Sigmoid colon (tissue), 7 donors: ENCODE data around the gene ATPAF1. TPM values are rescaled to one million over a fixed set of nuclear protein-coding genes. Genes with fewer than 3 reads are reported as not detected.

Source experiments
- DNase-seq: peaks from one replicate; pipeline ENCODE4 v3.0.0-alpha.2; 2019
- H3K27ac ChIP-seq, 4 donors: fragments of 200-600 bp; sonication (generic); one replicate each; pipeline ENCODE4 v1.5.1; 2016 to 2019; ENCODE audit warnings: mild to moderate bottlenecking in 1 of 4
- H3K27me3 ChIP-seq, 3 donors: fragments of 200-600 bp; sonication (generic); one replicate each; pipeline ENCODE4 v1.5.1; 2019; ENCODE audit warnings: mild to moderate bottlenecking in 1 of 3
- H3K36me3 ChIP-seq, 4 donors: fragments of 200-600 bp; sonication (generic); one replicate each; pipeline ENCODE4 v1.5.1; 2016 to 2019
- H3K4me1 ChIP-seq, 4 donors: fragments of 200-600 bp; sonication (generic); one replicate each; pipeline ENCODE4 v1.5.1; 2017 to 2019
- H3K4me3 ChIP-seq, 4 donors: fragments of 200-600 bp; sonication (generic); one replicate each; pipeline ENCODE4 v1.5.1; 2017 to 2019; ENCODE audit warnings: mild to moderate bottlenecking in 2 of 4, moderate library complexity in 1 of 4
- H3K9me3 ChIP-seq, 4 donors: fragments of 200-600 bp in 3 of 4; sonication (generic) in 3 of 4; one replicate each; pipeline versions ENCODE4 v1.5.1 to v1.6.1; 2013 to 2019
- CTCF ChIP-seq, 4 experiments: fragments of 450-650 bp in 3 of 4; fragments of 200-600 bp in 1 of 4; IDR thresholded peaks; one replicate each; pipeline ENCODE4 v1.5.1; 2016 to 2019; ENCODE audit warnings: antibody characterized with exemption in 4 of 4, mild to moderate bottlenecking in 3 of 4, moderate library complexity in 2 of 4
- EP300 ChIP-seq, 4 donors: sonication (generic); formaldehyde crosslinking; IDR thresholded peaks; one replicate each; pipeline ENCODE4 v1.6.1; 2017; ENCODE audit warnings: antibody characterized with exemption in 4 of 4
- POLR2A ChIP-seq, 2 donors: fragments of 450-650 bp; IDR thresholded peaks; one replicate each; pipeline ENCODE4 v1.6.1; 2016; ENCODE audit warnings: antibody characterized with exemption in 2 of 2, mild to moderate bottlenecking in 2 of 2, moderate library complexity in 2 of 2
- POLR2AphosphoS5 ChIP-seq, 4 donors: sonication (generic); formaldehyde crosslinking; IDR thresholded peaks; one replicate each; pipeline ENCODE4 v1.6.1; 2017; ENCODE audit warnings: antibody characterized with exemption in 4 of 4
- whole genome bisulfite sequencing, 2 donors: extraction: QIAGEN DNeasy Blood & Tissue Kit; methylation state at CpG; one replicate each; pipeline ENCODE4 v1.1.7; 2013; 5-methylcytosine and 5-hydroxymethylcytosine counted together
- intact Hi-C: fragments of 100-400 bp; cut with DNase I; formaldehyde crosslinking; loops from one replicate; pipeline ENCODE4 v1.15.1; 2023
- polyA plus RNA-seq, 3 donors: library from polyadenylated mRNA; stranded (reverse); fragments of 200-250 nt; gene quantifications; one replicate each; pipeline ENCODE4 v1.2.3, GENCODE V29; 2013
- total RNA-seq, 4 donors: library from RNA; depleted of rRNA; stranded (reverse); fragments of >200 nt; gene quantifications; one replicate each; pipeline ENCODE4 v1.1.0, GENCODE V29; 2016
- donor health status: healthy with polysubstance abuse.
- donor health status: Bipolar disorder and iron deficiency.
- donor health status: healthy.

The ATPAF1 gene
- total and polyA plus RNA-seq, 7 donors: 35.2 to 82.8 (median 61.0) TPM

- Histone ChIP-seq H3K36me3 (peaks cover 0 to 42% (median 9%) of the 10 kb centered on the region in 4 donors), H3K4me3 (no peak overlapping the region), H3K27ac (no peak overlapping the region), H3K4me1 (peaks cover 0 to 30% (median 27%) of the 10 kb centered on the region in 4 donors), H3K27me3 (no peaks in the 10 kb centered on the region), H3K9me3 (peaks cover 0 to 5% (median 0%) of the 10 kb centered on the region in 4 donors)
- DNase-seq: no peak
- TF ChIP-seq EP300 (IDR thresholded peaks at IDR 0.05): no peak
- TF ChIP-seq POLR2AphosphoS5 (IDR thresholded peaks at IDR 0.05): no peak
- no peak for TF ChIP-seq POLR2A (IDR thresholded peaks at IDR 0.05)
- TF ChIP-seq CTCF (IDR thresholded peaks at IDR 0.05): no peak
- intact Hi-C loops: no loop called here
- WGBS, 2 donors: 96 to 97% methylated on average over 4 of the region's 4 CpGs
These were observed 22.3 kb downstream of the ATPAF1 start for GRCh38 chr1:46645815-46646214.

- H3K36me3 ChIP-seq: peaks cover 0 to 18% (median 0%) of the 10 kb centered on the region in 4 donors
- H3K4me1 ChIP-seq: peaks cover 0 to 39% (median 27%) of the 10 kb centered on the region in 4 donors
- H3K4me3 ChIP-seq: no peak overlapping the region
- TF ChIP-seq CTCF (IDR thresholded peaks at IDR 0.05) (no peak), EP300 (IDR thresholded peaks at IDR 0.05) (peak in 2 of 4 donors; percentile 47 to 52), POLR2AphosphoS5 (IDR thresholded peaks at IDR 0.05) (peak; percentile 40 to 78 (median 59))
- H3K27me3 ChIP-seq: no peaks in the 10 kb centered on the region
- peak; percentile 73 for DNase-seq
- no peaks in the 10 kb centered on the region for H3K9me3 ChIP-seq
- H3K27ac ChIP-seq: peak overlapping the region; percentile 30 to 64 (median 57)
- intact Hi-C loops: no loop called here
These were observed 24.8 kb downstream of the ATPAF1 start for GRCh38 chr1:46643368-46643775.

GRCh38 chr1:46642115-46642680, 26.0 kb downstream of the ATPAF1 start:
- peaks cover 0 to 48% (median 36%) of the 10 kb centered on the region in 4 donors for H3K4me1 ChIP-seq
- peak overlapping the region in 3 of 4 donors; percentile 30 to 64 (median 62) for H3K27ac ChIP-seq
- DNase-seq: no peak
- H3K9me3 ChIP-seq: no peaks in the 10 kb centered on the region
- intact Hi-C loops: no loop called here
- no peak overlapping the region for H3K4me3 ChIP-seq
- H3K27me3 ChIP-seq: no peaks in the 10 kb centered on the region
- peaks cover 0 to 14% (median 0%) of the 10 kb centered on the region in 4 donors for H3K36me3 ChIP-seq
- no peak for TF ChIP-seq EP300 (IDR thresholded peaks at IDR 0.05)
- no peak for TF ChIP-seq POLR2AphosphoS5 (IDR thresholded peaks at IDR 0.05)
- no peak for TF ChIP-seq CTCF (IDR thresholded peaks at IDR 0.05)
- TF ChIP-seq POLR2A (IDR thresholded peaks at IDR 0.05): no peak

- intact Hi-C loops: no loop called here
- DNase-seq: no peak
- no peak overlapping the region for H3K4me3 ChIP-seq
- TF ChIP-seq POLR2A (IDR thresholded peaks at IDR 0.05) (no peak), CTCF (IDR thresholded peaks at IDR 0.05) (no peak)
- H3K36me3 ChIP-seq: peaks cover 0 to 29% (median 5%) of the 10 kb centered on the region in 4 donors
- H3K27me3 ChIP-seq: no peaks in the 10 kb centered on the region
- H3K4me1 ChIP-seq: peaks cover 0 to 45% (median 36%) of the 10 kb centered on the region in 4 donors
- no peaks in the 10 kb centered on the region for H3K9me3 ChIP-seq
- WGBS, 2 donors: 85 to 90% methylated on average over 1 of the region's 1 CpG
- no peak overlapping the region for H3K27ac ChIP-seq
These were observed 28.6 kb downstream of the ATPAF1 start for GRCh38 chr1:46639547-46639946.

GRCh38 chr1:46638921-46639320, 29.2 kb downstream of the ATPAF1 start:
- peaks cover 0 to 35% (median 8%) of the 10 kb centered on the region in 4 donors for H3K36me3 ChIP-seq
- H3K27me3 ChIP-seq: no peaks in the 10 kb centered on the region
- no peak for DNase-seq
- TF ChIP-seq EP300 (IDR thresholded peaks at IDR 0.05): no peak
- TF ChIP-seq POLR2A (IDR thresholded peaks at IDR 0.05): no peak
- no peak for TF ChIP-seq CTCF (IDR thresholded peaks at IDR 0.05)
- no peak for TF ChIP-seq POLR2AphosphoS5 (IDR thresholded peaks at IDR 0.05)
- H3K27ac ChIP-seq: peak overlapping the region in 2 of 4 donors; percentile 12 to 67
- intact Hi-C loops: no loop called here
- H3K4me1 ChIP-seq: peaks cover 0 to 38% (median 31%) of the 10 kb centered on the region in 4 donors
- H3K4me3 ChIP-seq: no peak overlapping the region
- no peaks in the 10 kb centered on the region for H3K9me3 ChIP-seq
